GM12878 (cell line): ENCODE measurements around the gene TADA3. TPM values are rescaled to one million over a fixed set of nuclear protein-coding genes. Genes with fewer than 3 reads are reported as not detected.
A peak's percentile ranks its signal among the peaks of the same experiment; 100 is the strongest.

Experiments
- BRCA1 ChIP-seq: IDR thresholded peaks from 2 replicates; pipeline ENCODE4 v1.6.1; 2011; ENCODE audit warnings: low read depth, low read length, improper control_type of control experiment
- CBX3 ChIP-seq: fragments of 200-600 bp; sonication (generic); IDR thresholded peaks from 2 replicates; pipeline ENCODE4 v1.6.1; 2016; ENCODE audit warnings: low read depth, borderline replicate concordance
- JUND ChIP-seq: IDR thresholded peaks from 2 replicates; pipeline ENCODE4 v1.6.1; 2012; ENCODE audit warnings: low read depth, mild to moderate bottlenecking, low read length, improper control_type of control experiment, moderate library complexity
- LARP7 ChIP-seq: fragments of 450-650 bp; IDR thresholded peaks from 2 replicates; pipeline ENCODE4 v1.6.1; 2017; ENCODE audit warnings: mild to moderate bottlenecking
- MTA2 ChIP-seq: fragments of 450-650 bp; IDR thresholded peaks from 2 replicates; pipeline ENCODE4 v1.6.1; 2016; ENCODE audit warnings: low read depth, mild to moderate bottlenecking, moderate library complexity
- NFYA ChIP-seq: IDR thresholded peaks from 2 replicates; pipeline ENCODE4 v1.6.1; 2011; ENCODE audit warnings: low read depth, mild to moderate bottlenecking, low read length, improper control_type of control experiment, borderline replicate concordance
- POLR2AphosphoS2 ChIP-seq: IDR thresholded peaks from 2 replicates; pipeline ENCODE4 v1.6.1; 2011; ENCODE audit warnings: low read depth, mild to moderate bottlenecking, low read length, improper control_type of control experiment, moderate library complexity
- RUNX3 ChIP-seq: IDR thresholded peaks from 2 replicates; pipeline ENCODE4 v1.6.1; 2012; ENCODE audit warnings: low read length, inconsistent platforms
- SMC3 ChIP-seq: IDR thresholded peaks from 2 replicates; pipeline ENCODE4 v1.6.1; 2011; ENCODE audit warnings: low read length, improper control_type of control experiment, borderline replicate concordance
- TAF1 ChIP-seq: IDR thresholded peaks from 2 replicates; pipeline ENCODE4 v1.6.1; 2011; ENCODE audit warnings: mild to moderate bottlenecking, low read depth, low read length, borderline replicate concordance
- TCF3 ChIP-seq: IDR thresholded peaks from 2 replicates; pipeline ENCODE4 v1.6.1; 2012; ENCODE audit warnings: low read depth, mild to moderate bottlenecking, low read length, borderline replicate concordance; ENCODE audit not compliant: insufficient read depth
- ZBED1 ChIP-seq: IDR thresholded peaks from 2 replicates; pipeline ENCODE4 v1.6.1; 2016; ENCODE audit warnings: borderline replicate concordance
- ZNF274 ChIP-seq: IDR thresholded peaks from one replicate; pipeline ENCODE4 v1.8.0; 2011; ENCODE audit not compliant: insufficient read length, insufficient read depth
- ZZZ3 ChIP-seq: IDR thresholded peaks from 2 replicates; pipeline ENCODE4 v1.6.1; 2011; ENCODE audit warnings: low read depth; ENCODE audit not compliant: control insufficient read depth, insufficient read length
- polyA plus RNA-seq, 11 experiments: library from polyadenylated mRNA; depleted of rRNA in 4 of 11; unstranded in 6 of 11; stranded (reverse) in 5 of 11; fragments of >200 nt; fragmentation: Nextera tagmentation in 4 of 11; fragmentation: Illumina TruSeq in 1 of 11; extraction: Ambion mirVana in 4 of 11; extraction: Trizol in 1 of 11; gene quantifications; 1 replicate in 1 of 11; 2 replicates in 10 of 11; pipeline versions ENCODE4 v1.2.1 to v1.2.3, GENCODE V29; 2011 to 2016; ENCODE audit warnings: inconsistent platforms in 2 of 11, missing spikeins in 2 of 11, low read depth in 1 of 11
- total RNA-seq, 4 experiments: library from RNA; depleted of rRNA in 3 of 4; stranded (reverse); fragments of >200 nt in 3 of 4; fragmentation: Illumina TruSeq in 1 of 4; extraction: Trizol in 1 of 4; gene quantifications; 2 replicates each; pipeline versions ENCODE4 v1.2.1 to v1.2.3, GENCODE V29; 2013 to 2021
- TF ChIP-seq, protein P1 (sequence below): fragments of 450-650 bp; IDR thresholded peaks from 2 replicates; pipeline ENCODE4 v1.6.1; 2017; ENCODE audit warnings: mild to moderate bottlenecking, moderate library complexity
- TF ChIP-seq, protein P2 (sequence below): IDR thresholded peaks from 2 replicates; pipeline ENCODE4 v1.6.1; 2011; ENCODE audit warnings: low read depth, mild to moderate bottlenecking, low read length, moderate library complexity, borderline replicate concordance; ENCODE audit errors: extremely low read depth
- TF ChIP-seq, protein P3 (sequence below): fragments of 150-350 bp; IDR thresholded peaks from 2 replicates; pipeline ENCODE4 v1.6.1; 2016; ENCODE audit warnings: low read depth, low read length
- TF ChIP-seq, protein P4 (sequence below): fragments of 450-650 bp; IDR thresholded peaks from 2 replicates; pipeline ENCODE4 v1.6.1; 2016; ENCODE audit warnings: mild to moderate bottlenecking
- TF ChIP-seq, protein P5 (sequence below): IDR thresholded peaks from 2 replicates; pipeline ENCODE4 v1.6.1; 2011; ENCODE audit warnings: borderline replicate concordance, low read depth, mild to moderate bottlenecking, moderate library complexity, mixed read lengths, low read length; ENCODE audit not compliant: insufficient read depth; ENCODE audit errors: extremely low read length

The TADA3 gene
- total and polyA plus RNA-seq, 10 of the 15 experiments (the other 5 are each of a cell fraction or from before 2014, with no cell fraction given) = 2.6 to 71.2 (median 51.0) TPM

DNA sequence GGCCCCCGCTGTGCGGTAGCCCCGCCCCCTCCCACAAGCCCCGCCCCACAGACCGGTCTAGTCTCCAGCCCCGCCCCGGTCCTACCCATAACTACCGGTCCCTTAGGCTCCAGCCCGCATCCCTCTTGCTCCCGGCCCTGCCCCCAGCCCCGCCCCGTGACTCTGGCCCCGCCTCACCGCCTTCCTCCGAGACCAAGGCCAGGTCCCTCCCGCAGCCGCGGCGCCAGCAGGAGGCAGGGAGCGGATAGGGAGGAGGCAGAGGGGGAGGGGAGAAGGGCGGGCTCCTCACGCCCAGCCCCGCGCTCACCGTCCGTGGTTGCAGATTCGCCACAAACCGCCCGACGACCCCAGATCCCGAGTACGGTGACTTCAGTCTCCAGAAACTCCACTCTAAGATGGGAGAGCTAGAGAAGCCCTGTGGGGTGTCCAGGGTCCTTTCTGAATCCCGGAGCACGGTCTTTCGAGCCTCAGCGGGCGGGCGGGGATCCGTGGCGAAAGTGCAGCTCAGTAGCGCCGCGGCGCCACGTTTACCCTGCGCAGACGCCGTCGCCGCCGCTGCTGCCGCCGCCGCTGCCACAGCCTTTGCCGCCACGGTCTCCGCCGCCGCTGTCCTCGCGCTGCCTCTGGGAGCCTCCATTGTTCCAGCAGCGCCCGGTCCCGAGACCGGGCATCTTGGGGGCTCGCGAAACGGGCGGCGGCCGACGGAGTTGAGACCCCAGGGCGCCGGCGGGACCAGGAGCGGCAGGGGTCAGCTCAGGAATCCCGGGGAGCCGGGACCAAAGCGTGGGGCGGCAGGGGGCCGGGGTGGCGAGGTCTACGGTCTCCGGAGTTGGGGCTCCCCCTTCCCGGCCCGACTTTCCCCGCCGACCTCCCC is 60.8 kb downstream of the TADA3 start, which contains the start of gene BRPF1 (continued):
- TF ChIP-seq, protein P1, sequence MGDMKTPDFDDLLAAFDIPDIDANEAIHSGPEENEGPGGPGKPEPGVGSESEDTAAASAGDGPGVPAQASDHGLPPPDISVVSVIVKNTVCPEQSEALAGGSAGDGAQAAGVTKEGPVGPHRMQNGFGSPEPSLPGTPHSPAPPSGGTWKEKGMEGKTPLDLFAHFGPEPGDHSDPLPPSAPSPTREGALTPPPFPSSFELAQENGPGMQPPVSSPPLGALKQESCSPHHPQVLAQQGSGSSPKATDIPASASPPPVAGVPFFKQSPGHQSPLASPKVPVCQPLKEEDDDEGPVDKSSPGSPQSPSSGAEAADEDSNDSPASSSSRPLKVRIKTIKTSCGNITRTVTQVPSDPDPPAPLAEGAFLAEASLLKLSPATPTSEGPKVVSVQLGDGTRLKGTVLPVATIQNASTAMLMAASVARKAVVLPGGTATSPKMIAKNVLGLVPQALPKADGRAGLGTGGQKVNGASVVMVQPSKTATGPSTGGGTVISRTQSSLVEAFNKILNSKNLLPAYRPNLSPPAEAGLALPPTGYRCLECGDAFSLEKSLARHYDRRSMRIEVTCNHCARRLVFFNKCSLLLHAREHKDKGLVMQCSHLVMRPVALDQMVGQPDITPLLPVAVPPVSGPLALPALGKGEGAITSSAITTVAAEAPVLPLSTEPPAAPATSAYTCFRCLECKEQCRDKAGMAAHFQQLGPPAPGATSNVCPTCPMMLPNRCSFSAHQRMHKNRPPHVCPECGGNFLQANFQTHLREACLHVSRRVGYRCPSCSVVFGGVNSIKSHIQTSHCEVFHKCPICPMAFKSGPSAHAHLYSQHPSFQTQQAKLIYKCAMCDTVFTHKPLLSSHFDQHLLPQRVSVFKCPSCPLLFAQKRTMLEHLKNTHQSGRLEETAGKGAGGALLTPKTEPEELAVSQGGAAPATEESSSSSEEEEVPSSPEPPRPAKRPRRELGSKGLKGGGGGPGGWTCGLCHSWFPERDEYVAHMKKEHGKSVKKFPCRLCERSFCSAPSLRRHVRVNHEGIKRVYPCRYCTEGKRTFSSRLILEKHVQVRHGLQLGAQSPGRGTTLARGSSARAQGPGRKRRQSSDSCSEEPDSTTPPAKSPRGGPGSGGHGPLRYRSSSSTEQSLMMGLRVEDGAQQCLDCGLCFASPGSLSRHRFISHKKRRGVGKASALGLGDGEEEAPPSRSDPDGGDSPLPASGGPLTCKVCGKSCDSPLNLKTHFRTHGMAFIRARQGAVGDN = no peak
- TF ChIP-seq TCF3 (no peak), RUNX3 (peak; percentile 83), BRCA1 (no peak), JUND (no peak), SMC3 (no peak), CBX3 (no peak), ZZZ3 (no peak), ZNF274 (no peak), MTA2 (peak; percentile 28; the same call in 1 of the 2 replicates), LARP7 (peak; percentile 100), POLR2AphosphoS2 (peak; percentile 66; the same call in 1 of the 2 replicates), ZBED1 (no peak), TAF1 (peak; percentile 68; the same call in 1 of the 2 replicates), NFYA (no peak)
- TF ChIP-seq, protein P2, sequence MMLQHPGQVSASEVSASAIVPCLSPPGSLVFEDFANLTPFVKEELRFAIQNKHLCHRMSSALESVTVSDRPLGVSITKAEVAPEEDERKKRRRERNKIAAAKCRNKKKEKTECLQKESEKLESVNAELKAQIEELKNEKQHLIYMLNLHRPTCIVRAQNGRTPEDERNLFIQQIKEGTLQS = no peak
- TF ChIP-seq, protein P3, sequence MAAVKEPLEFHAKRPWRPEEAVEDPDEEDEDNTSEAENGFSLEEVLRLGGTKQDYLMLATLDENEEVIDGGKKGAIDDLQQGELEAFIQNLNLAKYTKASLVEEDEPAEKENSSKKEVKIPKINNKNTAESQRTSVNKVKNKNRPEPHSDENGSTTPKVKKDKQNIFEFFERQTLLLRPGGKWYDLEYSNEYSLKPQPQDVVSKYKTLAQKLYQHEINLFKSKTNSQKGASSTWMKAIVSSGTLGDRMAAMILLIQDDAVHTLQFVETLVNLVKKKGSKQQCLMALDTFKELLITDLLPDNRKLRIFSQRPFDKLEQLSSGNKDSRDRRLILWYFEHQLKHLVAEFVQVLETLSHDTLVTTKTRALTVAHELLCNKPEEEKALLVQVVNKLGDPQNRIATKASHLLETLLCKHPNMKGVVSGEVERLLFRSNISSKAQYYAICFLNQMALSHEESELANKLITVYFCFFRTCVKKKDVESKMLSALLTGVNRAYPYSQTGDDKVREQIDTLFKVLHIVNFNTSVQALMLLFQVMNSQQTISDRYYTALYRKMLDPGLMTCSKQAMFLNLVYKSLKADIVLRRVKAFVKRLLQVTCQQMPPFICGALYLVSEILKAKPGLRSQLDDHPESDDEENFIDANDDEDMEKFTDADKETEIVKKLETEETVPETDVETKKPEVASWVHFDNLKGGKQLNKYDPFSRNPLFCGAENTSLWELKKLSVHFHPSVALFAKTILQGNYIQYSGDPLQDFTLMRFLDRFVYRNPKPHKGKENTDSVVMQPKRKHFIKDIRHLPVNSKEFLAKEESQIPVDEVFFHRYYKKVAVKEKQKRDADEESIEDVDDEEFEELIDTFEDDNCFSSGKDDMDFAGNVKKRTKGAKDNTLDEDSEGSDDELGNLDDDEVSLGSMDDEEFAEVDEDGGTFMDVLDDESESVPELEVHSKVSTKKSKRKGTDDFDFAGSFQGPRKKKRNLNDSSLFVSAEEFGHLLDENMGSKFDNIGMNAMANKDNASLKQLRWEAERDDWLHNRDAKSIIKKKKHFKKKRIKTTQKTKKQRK = no peak
- TF ChIP-seq, protein P4, sequence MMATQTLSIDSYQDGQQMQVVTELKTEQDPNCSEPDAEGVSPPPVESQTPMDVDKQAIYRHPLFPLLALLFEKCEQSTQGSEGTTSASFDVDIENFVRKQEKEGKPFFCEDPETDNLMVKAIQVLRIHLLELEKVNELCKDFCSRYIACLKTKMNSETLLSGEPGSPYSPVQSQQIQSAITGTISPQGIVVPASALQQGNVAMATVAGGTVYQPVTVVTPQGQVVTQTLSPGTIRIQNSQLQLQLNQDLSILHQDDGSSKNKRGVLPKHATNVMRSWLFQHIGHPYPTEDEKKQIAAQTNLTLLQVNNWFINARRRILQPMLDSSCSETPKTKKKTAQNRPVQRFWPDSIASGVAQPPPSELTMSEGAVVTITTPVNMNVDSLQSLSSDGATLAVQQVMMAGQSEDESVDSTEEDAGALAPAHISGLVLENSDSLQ = peak; percentile 61
- TF ChIP-seq, protein P5, sequence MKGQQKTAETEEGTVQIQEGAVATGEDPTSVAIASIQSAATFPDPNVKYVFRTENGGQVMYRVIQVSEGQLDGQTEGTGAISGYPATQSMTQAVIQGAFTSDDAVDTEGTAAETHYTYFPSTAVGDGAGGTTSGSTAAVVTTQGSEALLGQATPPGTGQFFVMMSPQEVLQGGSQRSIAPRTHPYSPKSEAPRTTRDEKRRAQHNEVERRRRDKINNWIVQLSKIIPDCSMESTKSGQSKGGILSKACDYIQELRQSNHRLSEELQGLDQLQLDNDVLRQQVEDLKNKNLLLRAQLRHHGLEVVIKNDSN = no peak
